ENCODE measurements around the gene ACAP1.

GRCh38 chr17:7398612-7399011 is 62.3 kb downstream of the ACAP1 start:
- TF ChIP-seq, protein P1, sequence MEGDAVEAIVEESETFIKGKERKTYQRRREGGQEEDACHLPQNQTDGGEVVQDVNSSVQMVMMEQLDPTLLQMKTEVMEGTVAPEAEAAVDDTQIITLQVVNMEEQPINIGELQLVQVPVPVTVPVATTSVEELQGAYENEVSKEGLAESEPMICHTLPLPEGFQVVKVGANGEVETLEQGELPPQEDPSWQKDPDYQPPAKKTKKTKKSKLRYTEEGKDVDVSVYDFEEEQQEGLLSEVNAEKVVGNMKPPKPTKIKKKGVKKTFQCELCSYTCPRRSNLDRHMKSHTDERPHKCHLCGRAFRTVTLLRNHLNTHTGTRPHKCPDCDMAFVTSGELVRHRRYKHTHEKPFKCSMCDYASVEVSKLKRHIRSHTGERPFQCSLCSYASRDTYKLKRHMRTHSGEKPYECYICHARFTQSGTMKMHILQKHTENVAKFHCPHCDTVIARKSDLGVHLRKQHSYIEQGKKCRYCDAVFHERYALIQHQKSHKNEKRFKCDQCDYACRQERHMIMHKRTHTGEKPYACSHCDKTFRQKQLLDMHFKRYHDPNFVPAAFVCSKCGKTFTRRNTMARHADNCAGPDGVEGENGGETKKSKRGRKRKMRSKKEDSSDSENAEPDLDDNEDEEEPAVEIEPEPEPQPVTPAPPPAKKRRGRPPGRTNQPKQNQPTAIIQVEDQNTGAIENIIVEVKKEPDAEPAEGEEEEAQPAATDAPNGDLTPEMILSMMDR (conservative IDR thresholded peaks at IDR 0.05), result no peak
- TF ChIP-seq EZH2 (IDR thresholded peaks at IDR 0.05; ENCODE audit: low read depth), result no peak

Data from PC-9 (cell line).